GM12878 (cell line): ENCODE measurements around the gene PFKFB2. TPM values are rescaled to one million over a fixed set of nuclear protein-coding genes. Genes with fewer than 3 reads are reported as not detected.

ENCODE experiments used
- ATF7 ChIP-seq: fragments of 450-650 bp; IDR thresholded peaks from 2 replicates; pipeline ENCODE4 v1.6.1; 2016; ENCODE audit warnings: low read depth, mild to moderate bottlenecking
- CBFB ChIP-seq: IDR thresholded peaks from 2 replicates; pipeline ENCODE4 v1.6.1; 2016; ENCODE audit warnings: antibody characterized with exemption, low read depth
- CBX5 ChIP-seq: sonication (generic); IDR thresholded peaks from 2 replicates; pipeline ENCODE4 v1.6.1; 2016; ENCODE audit warnings: low read depth, moderate library complexity, mild to moderate bottlenecking, inconsistent platforms
- CREM ChIP-seq: IDR thresholded peaks from 2 replicates; pipeline ENCODE4 v1.6.1; 2014; ENCODE audit warnings: antibody characterized with exemption, low read depth
- EED ChIP-seq: sonication (generic); IDR thresholded peaks from 2 replicates; pipeline ENCODE4 v1.6.1; 2016; ENCODE audit warnings: antibody characterized with exemption, low read depth
- ETV6 ChIP-seq, 2 experiments: fragments of 450-650 bp in 1 of 2; IDR thresholded peaks in 1 of 2; conservative IDR thresholded peaks in 1 of 2; 2 replicates each; pipeline ENCODE4 v1.6.1; 2014; ENCODE audit warnings: antibody characterized with exemption in 1 of 2, borderline replicate concordance in 1 of 2, low read depth in 1 of 2, mild to moderate bottlenecking in 1 of 2, moderate library complexity in 1 of 2
- IRF3 ChIP-seq: fragments of 450-650 bp; IDR thresholded peaks from 2 replicates; pipeline ENCODE4 v1.6.1; 2014; ENCODE audit warnings: mild to moderate bottlenecking
- JUNB ChIP-seq: IDR thresholded peaks from 2 replicates; pipeline ENCODE4 v1.6.1; 2016; ENCODE audit warnings: antibody characterized with exemption, mild to moderate bottlenecking
- KDM1A ChIP-seq: fragments of 200-600 bp; sonication (generic); IDR thresholded peaks from 2 replicates; pipeline ENCODE4 v1.6.1; 2016; ENCODE audit warnings: borderline replicate concordance
- MXI1 ChIP-seq: fragments of 150-350 bp; IDR thresholded peaks from 2 replicates; pipeline ENCODE4 v1.6.1; 2011; ENCODE audit warnings: low read depth, mild to moderate bottlenecking, inconsistent platforms, low read length, improper control_type of control experiment
- MYC ChIP-seq: IDR thresholded peaks from 2 replicates; pipeline ENCODE4 v1.6.1; 2011; ENCODE audit warnings: mild to moderate bottlenecking, low read length, moderate library complexity, inconsistent platforms; ENCODE audit not compliant: insufficient read depth, insufficient replicate concordance, insufficient read length, severe bottlenecking
- NBN ChIP-seq: fragments of 450-650 bp; IDR thresholded peaks from 2 replicates; pipeline ENCODE4 v1.6.1; 2016
- RCOR1 ChIP-seq: conservative IDR thresholded peaks from 2 replicates; pipeline ENCODE4 v1.6.1; 2012; ENCODE audit warnings: low read depth, low read length, improper control_type of control experiment
- RELA ChIP-seq: fragments of 450-650 bp; IDR thresholded peaks from 2 replicates; pipeline ENCODE4 v1.8.0; 2014; ENCODE audit warnings: borderline replicate concordance; ENCODE audit not compliant: partially characterized antibody
- RFX5 ChIP-seq: IDR thresholded peaks from 2 replicates; pipeline ENCODE4 v1.6.1; 2011; ENCODE audit warnings: low read depth, low read length, improper control_type of control experiment
- RUNX3 ChIP-seq: IDR thresholded peaks from 2 replicates; pipeline ENCODE4 v1.6.1; 2012; ENCODE audit warnings: low read length, inconsistent platforms
- SPI1 ChIP-seq: IDR thresholded peaks from 2 replicates; pipeline ENCODE4 v1.6.1; 2011; ENCODE audit warnings: low read depth, mild to moderate bottlenecking, low read length, moderate library complexity, borderline replicate concordance; ENCODE audit not compliant: insufficient read depth
- SUZ12 ChIP-seq: fragments of 200-600 bp; sonication (generic); IDR thresholded peaks from one replicate; pipeline ENCODE4 v1.6.1; 2018; ENCODE audit warnings: antibody characterized with exemption, mild to moderate bottlenecking; ENCODE audit not compliant: unreplicated experiment
- YY1 ChIP-seq: IDR thresholded peaks from 2 replicates; pipeline ENCODE4 v1.6.1; 2011; ENCODE audit warnings: low read depth, mild to moderate bottlenecking, low read length
- ZBTB11 ChIP-seq: fragments of 450-650 bp; formaldehyde crosslinking; IDR thresholded peaks from 2 replicates; pipeline ENCODE4 v1.5.0; 2022; ENCODE audit warnings: mild to moderate bottlenecking, missing genetic modification characterization
- ZNF207 ChIP-seq: fragments of 450-650 bp; IDR thresholded peaks from 2 replicates; pipeline ENCODE4 v1.6.1; 2014; ENCODE audit warnings: antibody characterized with exemption, mild to moderate bottlenecking, borderline replicate concordance
- ZSCAN29 ChIP-seq: fragments of 450-650 bp; IDR thresholded peaks from 2 replicates; pipeline ENCODE4 v1.6.1; 2017; ENCODE audit warnings: mild to moderate bottlenecking, moderate library complexity
- polyA plus RNA-seq, 11 experiments: library from polyadenylated mRNA; depleted of rRNA in 4 of 11; unstranded in 6 of 11; stranded (reverse) in 5 of 11; fragments of >200 nt; fragmentation: Nextera tagmentation in 4 of 11; fragmentation: Illumina TruSeq in 1 of 11; extraction: Ambion mirVana in 4 of 11; extraction: Trizol in 1 of 11; gene quantifications; 1 replicate in 1 of 11; 2 replicates in 10 of 11; pipeline versions ENCODE4 v1.2.1 to v1.2.3, GENCODE V29; 2011 to 2016; ENCODE audit warnings: inconsistent platforms in 2 of 11, missing spikeins in 2 of 11, low read depth in 1 of 11
- total RNA-seq, 4 experiments: library from RNA; depleted of rRNA in 3 of 4; stranded (reverse); fragments of >200 nt in 3 of 4; fragmentation: Illumina TruSeq in 1 of 4; extraction: Trizol in 1 of 4; gene quantifications; 2 replicates each; pipeline versions ENCODE4 v1.2.1 to v1.2.3, GENCODE V29; 2013 to 2021
- TF ChIP-seq, protein P1 (sequence below): IDR thresholded peaks from 2 replicates; pipeline ENCODE4 v1.6.1; 2012; ENCODE audit warnings: low read depth, low read length, improper control_type of control experiment
- TF ChIP-seq, protein P2 (sequence below): IDR thresholded peaks from 2 replicates; pipeline ENCODE4 v1.6.1; 2011; ENCODE audit warnings: borderline replicate concordance, low read depth, mild to moderate bottlenecking, moderate library complexity, mixed read lengths, low read length; ENCODE audit not compliant: insufficient read depth; ENCODE audit errors: extremely low read length
- TF ChIP-seq, protein P3 (sequence below): IDR thresholded peaks from 2 replicates; pipeline ENCODE4 v1.6.1; 2012; ENCODE audit warnings: low read depth, low read length, improper control_type of control experiment

The PFKFB2 gene
- total and polyA plus RNA-seq, 10 of the 15 experiments (the other 5 are each of a cell fraction or from before 2014, with no cell fraction given), result 0.40 to 1.3 (median 1.0) TPM

GRCh38 chr1:207097871-207098324, 44.8 kb downstream of the PFKFB2 start (continued):
- TF ChIP-seq CREM (peak; percentile 82), SUZ12 (no peak), SPI1 (peak; percentile 73), KDM1A (no peak), MYC (no peak), ZBTB11 (no peak), ZNF207 (no peak), CBFB (peak; percentile 63; the same call in 1 of the 2 replicates), IRF3 (no peak), EED (peak; percentile 90), RELA (no peak), RFX5 (no peak), RCOR1 (no peak), ATF7 (no peak; the same call in 1 of the 2 replicates), CBX5 (no peak), JUNB (peak; percentile 97), MXI1 (no peak), ETV6 (conservative IDR thresholded peaks at IDR 0.05 in 1 of 2, IDR thresholded peaks at IDR 0.05 in 1 of 2; ENCODE audit: borderline replicate concordance in 1 of 2, low read depth in 1 of 2) (peak in 1 of 2 experiments; percentile 75; a peak in 2 of 4 replicates), ZSCAN29 (no peak), NBN (no peak), RUNX3 (peak; percentile 88), YY1 (no peak)
- TF ChIP-seq, protein P1, sequence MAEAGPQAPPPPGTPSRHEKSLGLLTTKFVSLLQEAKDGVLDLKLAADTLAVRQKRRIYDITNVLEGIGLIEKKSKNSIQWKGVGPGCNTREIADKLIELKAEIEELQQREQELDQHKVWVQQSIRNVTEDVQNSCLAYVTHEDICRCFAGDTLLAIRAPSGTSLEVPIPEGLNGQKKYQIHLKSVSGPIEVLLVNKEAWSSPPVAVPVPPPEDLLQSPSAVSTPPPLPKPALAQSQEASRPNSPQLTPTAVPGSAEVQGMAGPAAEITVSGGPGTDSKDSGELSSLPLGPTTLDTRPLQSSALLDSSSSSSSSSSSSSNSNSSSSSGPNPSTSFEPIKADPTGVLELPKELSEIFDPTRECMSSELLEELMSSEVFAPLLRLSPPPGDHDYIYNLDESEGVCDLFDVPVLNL, result no peak
- TF ChIP-seq, protein P2, sequence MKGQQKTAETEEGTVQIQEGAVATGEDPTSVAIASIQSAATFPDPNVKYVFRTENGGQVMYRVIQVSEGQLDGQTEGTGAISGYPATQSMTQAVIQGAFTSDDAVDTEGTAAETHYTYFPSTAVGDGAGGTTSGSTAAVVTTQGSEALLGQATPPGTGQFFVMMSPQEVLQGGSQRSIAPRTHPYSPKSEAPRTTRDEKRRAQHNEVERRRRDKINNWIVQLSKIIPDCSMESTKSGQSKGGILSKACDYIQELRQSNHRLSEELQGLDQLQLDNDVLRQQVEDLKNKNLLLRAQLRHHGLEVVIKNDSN, result no peak
- TF ChIP-seq, protein P3, sequence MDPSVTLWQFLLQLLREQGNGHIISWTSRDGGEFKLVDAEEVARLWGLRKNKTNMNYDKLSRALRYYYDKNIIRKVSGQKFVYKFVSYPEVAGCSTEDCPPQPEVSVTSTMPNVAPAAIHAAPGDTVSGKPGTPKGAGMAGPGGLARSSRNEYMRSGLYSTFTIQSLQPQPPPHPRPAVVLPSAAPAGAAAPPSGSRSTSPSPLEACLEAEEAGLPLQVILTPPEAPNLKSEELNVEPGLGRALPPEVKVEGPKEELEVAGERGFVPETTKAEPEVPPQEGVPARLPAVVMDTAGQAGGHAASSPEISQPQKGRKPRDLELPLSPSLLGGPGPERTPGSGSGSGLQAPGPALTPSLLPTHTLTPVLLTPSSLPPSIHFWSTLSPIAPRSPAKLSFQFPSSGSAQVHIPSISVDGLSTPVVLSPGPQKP, result no peak
